Stomach smooth muscle (tissue), 2 donors: ENCODE results near the gene ING4.

Experiments
- H3K27ac ChIP-seq: one replicate; pipeline ENCODE4 v1.7.0; 2013; ENCODE audit warnings: mild to moderate bottlenecking, low read length, inconsistent platforms
- H3K27me3 ChIP-seq, 2 donors: one replicate each; pipeline ENCODE4 v1.7.0; 2013; ENCODE audit warnings: low read length in 2 of 2; ENCODE audit not compliant: insufficient read depth in 2 of 2, control insufficient read depth in 1 of 2
- H3K36me3 ChIP-seq, 2 donors: one replicate each; pipeline ENCODE4 v1.7.0; 2013; ENCODE audit warnings: low read length in 2 of 2; ENCODE audit not compliant: control insufficient read depth in 2 of 2, insufficient read depth in 2 of 2
- H3K4me1 ChIP-seq: one replicate; pipeline ENCODE4 v1.7.0; 2013; ENCODE audit warnings: low read length; ENCODE audit not compliant: control insufficient read depth, insufficient read depth
- H3K4me3 ChIP-seq, 2 donors: one replicate each; pipeline ENCODE4 v1.7.0; 2013; ENCODE audit warnings: low read length in 2 of 2
- H3K9ac ChIP-seq, 2 donors: one replicate each; pipeline ENCODE4 v1.7.0; 2013; ENCODE audit warnings: low read length in 2 of 2, mild to moderate bottlenecking in 1 of 2
- H3K9me3 ChIP-seq, 2 donors: one replicate each; pipeline ENCODE4 v1.7.0; 2013; ENCODE audit warnings: low read length in 2 of 2; ENCODE audit not compliant: control insufficient read depth in 2 of 2
- donor health status: healthy.
- donor health status: Pancreatic carcinoma.

Gene ING4

GRCh38 chr12:6618483-6619225 lies 44.3 kb downstream of the ING4 start:
- Histone ChIP-seq H3K9me3 (no peaks in the 10 kb centered on the region), H3K4me1 (peaks cover 16% of the 10 kb centered on the region), H3K9ac (no peak overlapping the region), H3K4me3 (no peak overlapping the region), H3K27ac (no peak overlapping the region), H3K27me3 (peaks cover 17 to 18% of the 10 kb centered on the region in 2 donors), H3K36me3 (no peaks in the 10 kb centered on the region)

- H3K36me3 ChIP-seq, result no peaks in the 10 kb centered on the region
- no peak overlapping the region for H3K4me3 ChIP-seq
- H3K9ac ChIP-seq, result no peak overlapping the region
- H3K4me1 ChIP-seq, result peaks cover 44% of the 10 kb centered on the region
- peak overlapping the region; percentile 31 for H3K27ac ChIP-seq
- no peaks in the 10 kb centered on the region for H3K9me3 ChIP-seq
- peaks cover 12% of the 10 kb centered on the region in 2 donors for H3K27me3 ChIP-seq
Observed at GRCh38 chr12:6615802-6616201, 47.1 kb downstream of the ING4 start.

- Histone ChIP-seq H3K9me3 (no peaks in the 10 kb centered on the region), H3K4me3 (peak overlapping the region in 1 of 2 donors; percentile 29), H3K4me1 (peaks cover 39% of the 10 kb centered on the region), H3K9ac (peak overlapping the region; percentile 47 to 71), H3K27ac (peak overlapping the region; percentile 98), H3K36me3 (no peaks in the 10 kb centered on the region), H3K27me3 (peaks cover under 1% of the 10 kb centered on the region in 2 donors)
Observed at GRCh38 chr12:6614513-6615172, 48.3 kb downstream of the ING4 start.

- peak overlapping the region; percentile 47 to 71 for H3K9ac ChIP-seq
- H3K9me3 ChIP-seq, result no peaks in the 10 kb centered on the region
- H3K4me3 ChIP-seq, result peak overlapping the region in 1 of 2 donors; percentile 29
- H3K4me1 ChIP-seq, result peaks cover 39% of the 10 kb centered on the region
- H3K36me3 ChIP-seq, result no peaks in the 10 kb centered on the region
- H3K27ac ChIP-seq, result peak overlapping the region; percentile 98
- H3K27me3 ChIP-seq, result no peaks in the 10 kb centered on the region
Observed at GRCh38 chr12:6613776-6614512, 49.0 kb downstream of the ING4 start.

GRCh38 chr12:6613015-6613775 lies 49.7 kb downstream of the ING4 start:
- Histone ChIP-seq H3K9ac (peak overlapping the region; percentile 68 to 70), H3K9me3 (no peaks in the 10 kb centered on the region), H3K27ac (peak overlapping the region; percentile 97), H3K36me3 (no peaks in the 10 kb centered on the region), H3K4me3 (peak overlapping the region; percentile 48 to 65), H3K4me1 (peaks cover 39% of the 10 kb centered on the region), H3K27me3 (no peaks in the 10 kb centered on the region)

- Histone ChIP-seq H3K9me3 (no peaks in the 10 kb centered on the region), H3K27ac (peak overlapping the region; percentile 97), H3K36me3 (no peaks in the 10 kb centered on the region), H3K27me3 (no peaks in the 10 kb centered on the region), H3K4me3 (peak overlapping the region; percentile 1 to 65), H3K9ac (no peak overlapping the region), H3K4me1 (peaks cover 41% of the 10 kb centered on the region)
Observed at GRCh38 chr12:6612652-6613014, 50.3 kb downstream of the ING4 start.

GRCh38 chr12:6612247-6612646 lies 50.7 kb downstream of the ING4 start:
- H3K9me3 ChIP-seq, result no peaks in the 10 kb centered on the region
- H3K27me3 ChIP-seq, result no peaks in the 10 kb centered on the region
- H3K4me3 ChIP-seq, result peak overlapping the region; percentile 1 to 65
- peak overlapping the region; percentile 97 for H3K27ac ChIP-seq
- H3K4me1 ChIP-seq, result peaks cover 43% of the 10 kb centered on the region
- H3K36me3 ChIP-seq, result no peaks in the 10 kb centered on the region
- no peak overlapping the region for H3K9ac ChIP-seq

GRCh38 chr12:6608592-6609281 lies 54.2 kb downstream of the ING4 start:
- Histone ChIP-seq H3K9ac (no peak overlapping the region), H3K36me3 (peaks cover 0 to 4% of the 10 kb centered on the region in 2 donors), H3K9me3 (no peaks in the 10 kb centered on the region), H3K27ac (peak overlapping the region; percentile 88), H3K4me1 (peaks cover 57% of the 10 kb centered on the region), H3K4me3 (no peak overlapping the region), H3K27me3 (no peaks in the 10 kb centered on the region)

GRCh38 chr12:6607751-6608591 lies 54.9 kb downstream of the ING4 start:
- H3K4me1 ChIP-seq, result peaks cover 59% of the 10 kb centered on the region
- no peaks in the 10 kb centered on the region for H3K9me3 ChIP-seq
- H3K9ac ChIP-seq, result peak overlapping the region; percentile 30 to 47
- H3K27ac ChIP-seq, result peak overlapping the region; percentile 88
- H3K27me3 ChIP-seq, result no peaks in the 10 kb centered on the region
- peak overlapping the region in 1 of 2 donors; percentile 49 for H3K4me3 ChIP-seq
- peaks cover 0 to 4% of the 10 kb centered on the region in 2 donors for H3K36me3 ChIP-seq
